SU-DHL-6 (cell line): ENCODE results near the gene FAM89A.
"Not testable (repeated sequence)": the region's sequence is repeated elsewhere in the genome, so short reads cannot be mapped to it uniquely, and the experiment has no call there.

Source experiments
- EZH2phosphoT487 ChIP-seq: fragments of 200-600 bp; sonication (generic), shearing (Covaris generic); conservative IDR thresholded peaks from 2 replicates; pipeline ENCODE4 v1.6.1; 2018; ENCODE audit warnings: mild to moderate bottlenecking, antibody characterized with exemption, low read length, moderate library complexity, mixed read lengths
- TF ChIP-seq, protein P1 (sequence below): fragments of 200-600 bp; sonication (generic); IDR thresholded peaks from one replicate; pipeline ENCODE4 v1.5.1; 2017; ENCODE audit warnings: antibody characterized with exemption, mild to moderate bottlenecking, low read length, moderate library complexity; ENCODE audit not compliant: insufficient read depth, poor library complexity, severe bottlenecking

DNA sequence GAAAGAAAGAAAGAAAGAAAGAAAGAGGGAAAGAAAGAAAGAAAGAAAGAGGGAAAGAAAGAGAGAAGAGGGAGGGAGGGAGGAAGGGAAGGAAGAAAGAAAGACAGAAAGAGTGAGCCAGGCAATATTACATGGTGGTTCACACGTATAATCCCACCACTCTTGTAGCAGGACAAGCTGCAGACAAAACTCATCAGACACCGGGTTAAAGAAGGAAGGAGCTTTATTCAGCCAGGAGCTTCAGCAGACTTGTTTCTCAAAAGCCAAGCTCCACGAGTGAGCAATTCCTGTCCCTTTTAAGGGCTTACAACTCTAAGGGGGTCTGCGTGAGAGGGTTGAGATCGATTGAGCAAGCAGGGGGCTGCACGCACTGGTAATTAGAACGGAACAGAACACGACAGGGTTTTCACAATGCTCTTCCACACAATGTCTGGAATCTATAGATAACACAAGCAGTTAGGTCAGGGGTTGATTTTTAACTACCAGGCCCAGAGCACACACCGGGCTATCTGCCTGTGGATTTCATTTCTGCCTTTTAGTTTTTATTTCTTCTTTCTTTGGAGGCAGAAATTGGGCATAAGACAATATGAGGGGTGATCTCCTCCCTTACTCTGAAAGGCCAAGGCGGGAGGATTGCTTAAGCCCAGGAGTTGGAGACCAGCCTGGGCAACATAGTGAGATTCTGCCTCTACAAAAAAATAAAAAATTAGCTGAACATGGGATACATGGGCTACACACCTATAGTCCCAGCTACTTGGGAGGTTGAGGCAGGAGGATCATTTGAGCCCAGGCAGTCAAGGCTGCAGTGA lies 6.1 kb upstream of the FAM89A start:
- TF ChIP-seq, protein P1, sequence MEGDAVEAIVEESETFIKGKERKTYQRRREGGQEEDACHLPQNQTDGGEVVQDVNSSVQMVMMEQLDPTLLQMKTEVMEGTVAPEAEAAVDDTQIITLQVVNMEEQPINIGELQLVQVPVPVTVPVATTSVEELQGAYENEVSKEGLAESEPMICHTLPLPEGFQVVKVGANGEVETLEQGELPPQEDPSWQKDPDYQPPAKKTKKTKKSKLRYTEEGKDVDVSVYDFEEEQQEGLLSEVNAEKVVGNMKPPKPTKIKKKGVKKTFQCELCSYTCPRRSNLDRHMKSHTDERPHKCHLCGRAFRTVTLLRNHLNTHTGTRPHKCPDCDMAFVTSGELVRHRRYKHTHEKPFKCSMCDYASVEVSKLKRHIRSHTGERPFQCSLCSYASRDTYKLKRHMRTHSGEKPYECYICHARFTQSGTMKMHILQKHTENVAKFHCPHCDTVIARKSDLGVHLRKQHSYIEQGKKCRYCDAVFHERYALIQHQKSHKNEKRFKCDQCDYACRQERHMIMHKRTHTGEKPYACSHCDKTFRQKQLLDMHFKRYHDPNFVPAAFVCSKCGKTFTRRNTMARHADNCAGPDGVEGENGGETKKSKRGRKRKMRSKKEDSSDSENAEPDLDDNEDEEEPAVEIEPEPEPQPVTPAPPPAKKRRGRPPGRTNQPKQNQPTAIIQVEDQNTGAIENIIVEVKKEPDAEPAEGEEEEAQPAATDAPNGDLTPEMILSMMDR = not testable (repeated sequence)
- TF ChIP-seq EZH2phosphoT487 = not testable (repeated sequence)
